GM12872 (cell line): ENCODE measurements around the gene PDGFC.

Experiments
- CTCF ChIP-seq: IDR thresholded peaks from 3 replicates; pipeline ENCODE4 v1.5.1; 2011; ENCODE audit warnings: low read depth, mild to moderate bottlenecking, low read length, moderate library complexity; ENCODE audit not compliant: insufficient read depth

The PDGFC gene

GRCh38 chr4:156898373-156899117 lies 73.1 kb downstream of the PDGFC start:
- no peak for TF ChIP-seq CTCF

GRCh38 chr4:156896527-156896926 lies 75.1 kb downstream of the PDGFC start:
- no peak for TF ChIP-seq CTCF

- no peak for TF ChIP-seq CTCF
Observed at GRCh38 chr4:156894234-156894633, 77.4 kb downstream of the PDGFC start.

GRCh38 chr4:156892805-156893204 lies 78.8 kb downstream of the PDGFC start:
- TF ChIP-seq CTCF: no peak

GRCh38 chr4:156889616-156890594 lies 81.7 kb downstream of the PDGFC start:
- TF ChIP-seq CTCF: no peak

- TF ChIP-seq CTCF: no peak
Observed at GRCh38 chr4:156888762-156889161, 82.8 kb downstream of the PDGFC start.

GRCh38 chr4:156886481-156886880 lies 85.1 kb downstream of the PDGFC start:
- no peak for TF ChIP-seq CTCF
